K562 (cell line): ENCODE results near the gene CLEC19A. TPM values are rescaled to one million over a fixed set of nuclear protein-coding genes. Genes with fewer than 3 reads are reported as not detected.

ENCODE experiments used
- ATAC-seq: fragments of 200-7000 bp; cut with Tn5 transposase; 3 replicates; pipeline ENCODE4 v1.9.1; 2020; ENCODE audit warnings: moderate library complexity
- BruUV-seq: library from RNA; stranded (reverse); fragments of 400-500 nt; replicated peaks from 2 replicates; lab custom pipeline; 2021; lab: Mats Ljungman, UMichigan
- CTCF ChIA-PET: fragments of 300-600 bp; formaldehyde crosslinking; extraction: SDS; loops from one replicate; lab custom pipeline; 2021; ENCODE audit warnings: low intra/inter-chr PET ratio; lab: Yijun Ruan, JAX
- POLR2A ChIA-PET: fragments of 300-600, 350-650 bp; sonication (Branson Sonifier 250); formaldehyde crosslinking; extraction: SDS; loops from one replicate; lab custom pipeline; 2021; ENCODE audit warnings: antibody characterized with exemption, inconsistent platforms; lab: Yijun Ruan, JAX
- DNase-seq, 4 experiments: peaks; one replicate each; pipeline versions ENCODE4 v3.0.0 to v3.0.0-alpha.2; 2011 to 2018; ENCODE audit warnings: low spot score in 3 of 4, mixed read lengths in 3 of 4; ENCODE audit errors: extremely low read depth in 1 of 4
- FAIRE-seq: peaks from 2 replicates; lab custom pipeline; 2011; peaks lifted over from hg19 to GRCh38; lab: Jason Lieb, UNC
- H2AFZ ChIP-seq: 2 replicates; pipeline ENCODE4 v1.6.0; 2011; ENCODE audit warnings: low read depth, low read length, control low read depth, inconsistent platforms
- H3K27ac ChIP-seq: fragments of 200-600 bp; 3 replicates; pipeline ENCODE4 v1.8.0; 2011; ENCODE audit warnings: low read depth, mild to moderate bottlenecking, control low read depth, inconsistent platforms, low read length, moderate library complexity, mixed read lengths; ENCODE audit errors: extremely low read depth
- H3K27me3 ChIP-seq, 2 experiments: fragments of 300-600 bp in 1 of 2; 2 replicates in 1 of 2; 3 replicates in 1 of 2; pipeline versions ENCODE4 v1.6.0 to v1.8.0; 2011; ENCODE audit warnings: inconsistent platforms in 2 of 2, low read length in 2 of 2, mild to moderate bottlenecking in 1 of 2, mixed read lengths in 1 of 2, moderate library complexity in 1 of 2; ENCODE audit not compliant: control insufficient read depth in 2 of 2, insufficient read depth in 2 of 2
- H3K36me3 ChIP-seq: fragments of 300-600 bp; 3 replicates; pipeline ENCODE4 v1.8.0; 2011; ENCODE audit warnings: mild to moderate bottlenecking, low read length, inconsistent platforms; ENCODE audit not compliant: control insufficient read depth, insufficient read depth
- H3K4me1 ChIP-seq, 2 experiments: fragments of 200-600 bp in 1 of 2; replicated peaks in 1 of 2; 2 replicates in 1 of 2; 3 replicates in 1 of 2; pipeline versions ENCODE4 v1.5.1 to v1.8.0; 2011; ENCODE audit warnings: inconsistent platforms in 2 of 2, low read length in 2 of 2, mild to moderate bottlenecking in 1 of 2, mixed read lengths in 1 of 2, moderate library complexity in 1 of 2; ENCODE audit not compliant: control insufficient read depth in 2 of 2, insufficient read depth in 2 of 2
- H3K4me2 ChIP-seq: 2 replicates; pipeline ENCODE4 v1.6.1; 2011; ENCODE audit warnings: low read length, control low read depth, inconsistent platforms, mixed read lengths; ENCODE audit not compliant: insufficient read depth
- H3K4me3 ChIP-seq: fragments of 200-600 bp; sonication (generic), shearing (Covaris generic); 2 replicates; pipeline ENCODE4 v1.5.1; 2016; ENCODE audit warnings: control low read depth, inconsistent platforms
- H3K79me2 ChIP-seq: fragments of 200-600 bp; 3 replicates; pipeline ENCODE4 v1.8.0; 2011; ENCODE audit warnings: low read length, inconsistent platforms; ENCODE audit not compliant: control insufficient read depth, insufficient read depth
- H3K9ac ChIP-seq, 2 experiments: 2 replicates each; pipeline versions ENCODE4 v1.6.0 to v1.6.1; 2011; ENCODE audit warnings: low read depth in 2 of 2, low read length in 2 of 2, control low read depth in 1 of 2, inconsistent platforms in 1 of 2, mild to moderate bottlenecking in 1 of 2, mixed read lengths in 1 of 2; ENCODE audit not compliant: insufficient read depth in 1 of 2
- H3K9me1 ChIP-seq: one replicate; pipeline ENCODE4 v1.6.0; 2011; ENCODE audit warnings: inconsistent platforms, mild to moderate bottlenecking, low read length, moderate library complexity; ENCODE audit not compliant: control insufficient read depth, insufficient read depth
- H3K9me3 ChIP-seq: replicated peaks from 2 replicates; pipeline ENCODE4 v1.5.1; 2011; ENCODE audit warnings: low read depth, low read length, inconsistent platforms; ENCODE audit not compliant: control insufficient read depth, insufficient read depth
- H4K20me1 ChIP-seq: replicated peaks from 2 replicates; pipeline ENCODE4 v1.6.1; 2011; ENCODE audit warnings: low read length, inconsistent platforms, mixed read lengths; ENCODE audit not compliant: control insufficient read depth, insufficient read depth
- BCOR ChIP-seq: fragments of 450-650 bp; IDR thresholded peaks from 2 replicates; pipeline ENCODE4 v1.6.1; 2016
- E2F8 ChIP-seq: fragments of 450-650 bp; IDR thresholded peaks from 2 replicates; pipeline ENCODE4 v1.7.1; 2018; ENCODE audit warnings: mild to moderate bottlenecking, low read depth; ENCODE audit not compliant: partially characterized antibody
- EHMT2 ChIP-seq: fragments of 450-650 bp; IDR thresholded peaks from 2 replicates; pipeline ENCODE4 v1.6.1; 2018; ENCODE audit warnings: antibody characterized with exemption
- KDM4B ChIP-seq, 2 experiments: fragments of 450-650 bp in 1 of 2; sonication (generic) in 1 of 2; IDR thresholded peaks; 2 replicates each; pipeline ENCODE4 v1.6.1; 2016 to 2017; ENCODE audit warnings: borderline replicate concordance in 2 of 2, antibody characterized with exemption in 1 of 2, low read depth in 1 of 2, mild to moderate bottlenecking in 1 of 2
- MAX ChIP-seq: sonication (generic); formaldehyde crosslinking; IDR thresholded peaks from 2 replicates; pipeline ENCODE4 v1.9.0; 2022; ENCODE audit warnings: mild to moderate bottlenecking, missing genetic modification reagents
- NR1H2 ChIP-seq: sonication (generic); formaldehyde crosslinking; IDR thresholded peaks from 2 replicates; pipeline ENCODE4 v1.4.0; 2020; ENCODE audit warnings: mild to moderate bottlenecking, missing genetic modification reagents
- NUFIP1 ChIP-seq: fragments of 450-650 bp; IDR thresholded peaks from 2 replicates; pipeline ENCODE4 v1.6.1; 2018; ENCODE audit not compliant: partially characterized antibody
- POLR2A ChIP-seq: fragments of 450-650 bp; conservative IDR thresholded peaks from 2 replicates; pipeline ENCODE4 v1.6.1; 2016
- POLR2AphosphoS2 ChIP-seq: IDR thresholded peaks from 2 replicates; pipeline ENCODE4 v1.6.1; 2012; ENCODE audit warnings: low read length, improper control_type of control experiment
- RBFOX2 ChIP-seq: fragments of 200-400 bp; formaldehyde crosslinking; IDR thresholded peaks from 2 replicates; pipeline ENCODE4 v1.6.1; 2017; ENCODE audit warnings: low read depth, mild to moderate bottlenecking, low read length, moderate library complexity
- RBM34 ChIP-seq: fragments of 200-400 bp; formaldehyde crosslinking; IDR thresholded peaks from 2 replicates; pipeline ENCODE4 v1.6.1; 2018; ENCODE audit warnings: low read length, borderline replicate concordance; ENCODE audit not compliant: insufficient read depth
- SAFB ChIP-seq: fragments of 200-400 bp; formaldehyde crosslinking; IDR thresholded peaks from 2 replicates; pipeline ENCODE4 v1.6.1; 2017; ENCODE audit warnings: low read depth, low read length, borderline replicate concordance
- SREBF2 ChIP-seq: sonication (generic); formaldehyde crosslinking; IDR thresholded peaks from 2 replicates; pipeline ENCODE4 v1.4.0; 2020; ENCODE audit warnings: mild to moderate bottlenecking, missing genetic modification reagents
- USF1 ChIP-seq: sonication (generic); formaldehyde crosslinking; IDR thresholded peaks from 2 replicates; pipeline ENCODE4 v1.9.0; 2022; ENCODE audit warnings: mild to moderate bottlenecking, missing genetic modification reagents
- XRCC5 ChIP-seq: fragments of 200-400 bp; formaldehyde crosslinking; IDR thresholded peaks from 2 replicates; pipeline ENCODE4 v1.6.1; 2017; ENCODE audit warnings: low read depth, mild to moderate bottlenecking, low read length
- ZBTB12 ChIP-seq: fragments of 250-450 bp; sonication (Bioruptor Pico); IDR thresholded peaks from 2 replicates; pipeline ENCODE4 v1.4.0; 2020
- ZC3H11A ChIP-seq: IDR thresholded peaks from 2 replicates; pipeline ENCODE4 v1.6.1; 2012; ENCODE audit warnings: low read depth, low read length, improper control_type of control experiment
- ZNF561 ChIP-seq: fragments of 450-650 bp; formaldehyde crosslinking; conservative IDR thresholded peaks from 2 replicates; pipeline ENCODE4 v1.4.0; 2020; ENCODE audit warnings: mild to moderate bottlenecking, moderate library complexity
- WGBS: fragments of 100-300 bp; shearing (Covaris generic); methylation state at CpG from one replicate; pipeline ENCODE4 v1.1.6; 2016; ENCODE audit warnings: low coverage, mixed read lengths; ENCODE audit not compliant: insufficient coverage; ENCODE audit errors: missing lambda C conversion rate; 5-methylcytosine and 5-hydroxymethylcytosine counted together
- in situ Hi-C: fragments of 300-500 bp; cut with MboI; formaldehyde crosslinking; loops from 4 replicates; pipeline ENCODE4 v1.15.0; 2018; ENCODE audit warnings: inconsistent platforms, mixed read lengths
- intact Hi-C: fragments of 100-400 bp; cut with micrococcal nuclease; formaldehyde crosslinking; loops from 2 replicates; pipeline ENCODE4 v1.14.2; 2022
- polyA plus RNA-seq, 8 experiments: library from polyadenylated mRNA; depleted of rRNA in 4 of 8; stranded (reverse) in 5 of 8; unstranded in 3 of 8; fragments of >200 nt; fragmentation: Nextera tagmentation in 2 of 8; fragmentation: Illumina TruSeq in 1 of 8; extraction: Ambion mirVana in 2 of 8; extraction: Trizol in 1 of 8; gene quantifications; 2 replicates each; pipeline versions ENCODE4 v1.2.1 to v1.2.3, GENCODE V29; 2011 to 2014; ENCODE audit warnings: inconsistent platforms in 1 of 8, missing spikeins in 1 of 8
- total RNA-seq, 7 experiments: library from RNA; depleted of rRNA in 6 of 7; stranded (reverse); fragments of >200 nt in 6 of 7; fragmentation: Illumina TruSeq in 2 of 7; extraction: Trizol in 2 of 7; gene quantifications; 2 replicates each; pipeline versions ENCODE4 v1.2.1 to v1.2.3, GENCODE V29; 2011 to 2021; ENCODE audit warnings: low replicate concordance in 1 of 7

CLEC19A gene
- total and polyA plus RNA-seq, 9 of the 15 experiments (the other 6 are each of a cell fraction or from before 2014, with no cell fraction given), result not detected

- intact Hi-C loops (no loop called here), in situ Hi-C loops (no loop called here)
- POLR2A ChIA-PET, result interaction anchor here (0.5 to 0.6 kb wide), 2 partner anchors 19 to 262 kb away, joined by 3 read pairs; partner anchors contain the start of gene TMC7
- H3K27me3 ChIP-seq, result peaks cover 2 to 17% of the 10 kb centered on the region in 2 experiments; a peak in 3 of 5 replicates
- H3K9me1 ChIP-seq, result no peaks in the 10 kb centered on the region
- H3K4me2 ChIP-seq, result no peak overlapping the region
- no peak for TF ChIP-seq RBFOX2
- TF ChIP-seq SAFB, result no peak
- TF ChIP-seq NR1H2, result no peak
- no peak for TF ChIP-seq RBM34
- no peak for TF ChIP-seq MAX (CRISPR knock-in tag)
- TF ChIP-seq ZBTB12 (CRISPR knock-in tag), result no peak
- no peak for TF ChIP-seq EHMT2
- TF ChIP-seq POLR2A, result no peak
- no peak for TF ChIP-seq POLR2AphosphoS2
- no peak for TF ChIP-seq NUFIP1
- no peak for TF ChIP-seq KDM4B (IDR thresholded peaks at IDR 0.05; ENCODE audit: borderline replicate concordance in 2 of 2, low read depth in 1 of 2)
- no peak for TF ChIP-seq E2F8
- no peak for TF ChIP-seq ZNF561 (CRISPR knock-in tag)
- no peak for TF ChIP-seq USF1 (CRISPR knock-in tag)
- no peak for TF ChIP-seq ZC3H11A
- TF ChIP-seq BCOR, result no peak
- no peak for TF ChIP-seq XRCC5
- TF ChIP-seq SREBF2 (CRISPR knock-in tag), result no peak
- no peaks in the 10 kb centered on the region for H3K79me2 ChIP-seq
- FAIRE-seq (no peak), DNase-seq (no peak), ATAC-seq (no peak)
- H3K9me3 ChIP-seq, result no peaks in the 10 kb centered on the region
- H3K4me3 ChIP-seq, result no peak overlapping the region
- H2AFZ ChIP-seq, result no peak overlapping the region
- no peak overlapping the region for H3K9ac ChIP-seq
- no TSS peak for BruUV-seq
- H3K4me1 ChIP-seq, result peaks cover 0 to 9% of the 10 kb centered on the region in 2 experiments; a peak in 1 of 5 replicates
- no peaks in the 10 kb centered on the region for H4K20me1 ChIP-seq
- 5% methylated on average over 8 of the region's 8 CpGs for WGBS
- H3K36me3 ChIP-seq, result no peaks in the 10 kb centered on the region
- H3K27ac ChIP-seq, result no peak overlapping the region
- CTCF ChIA-PET, result no interaction called here
These were observed 40.1 kb upstream of the CLEC19A start for GRCh38 chr16:19245326-19245925.
